GM19324 (cell line): Measurements from ENCODE around the gene CRACR2B.

Source experiments
- ATAC-seq: cut with Tn5 transposase; IDR thresholded peaks from one replicate; pipeline ENCODE4 v1.9.1; 2021; ENCODE audit warnings: mild to moderate bottlenecking, moderate library complexity; ENCODE audit not compliant: unreplicated experiment, low FRiP score

CRACR2B gene

DNA sequence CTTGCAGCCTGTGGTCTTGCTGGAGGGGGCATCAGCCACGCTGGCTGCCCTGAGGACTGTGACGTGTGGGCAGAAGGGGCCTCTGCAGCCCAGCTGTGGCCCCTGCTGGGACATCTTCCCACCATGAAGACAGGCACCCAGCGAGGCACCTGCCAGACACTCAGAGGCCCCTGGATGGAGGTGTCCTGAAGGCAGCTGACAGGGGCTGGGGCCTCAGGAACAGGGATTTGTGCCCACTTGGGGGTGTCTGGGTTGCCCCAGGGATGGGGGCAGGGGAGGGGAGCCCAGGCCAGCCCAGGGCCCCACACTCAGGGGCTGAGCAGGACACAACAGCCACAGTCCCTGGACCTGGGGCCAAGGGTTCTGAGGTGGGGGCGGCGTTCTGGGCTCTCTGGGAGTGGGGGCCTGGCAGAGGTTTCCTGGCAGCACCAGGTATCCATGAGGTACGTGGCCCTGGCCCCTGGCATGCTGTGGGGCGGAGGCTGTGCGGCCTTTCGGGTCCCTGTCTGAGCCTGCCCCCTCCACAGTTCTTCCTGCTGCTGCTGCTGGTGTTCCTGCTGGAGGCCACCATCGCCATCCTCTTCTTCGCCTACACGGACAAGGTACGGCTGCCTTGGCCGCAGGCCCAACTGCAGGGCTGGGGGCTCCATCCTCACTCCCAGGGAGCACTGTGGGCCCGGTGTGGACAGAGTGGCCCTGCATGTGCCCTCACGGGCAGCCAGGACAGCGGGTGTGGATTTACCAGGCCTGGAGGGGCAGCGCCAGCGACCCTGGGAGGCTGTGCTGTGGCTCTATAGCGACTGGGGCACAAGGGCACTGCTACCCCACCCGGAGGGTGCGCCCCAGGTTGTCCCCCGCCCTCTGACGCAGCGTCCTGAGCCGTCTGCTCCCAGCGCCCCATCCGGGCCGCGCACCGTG lies 36.5 kb downstream of the CRACR2B start:
- no peak for ATAC-seq

DNA sequence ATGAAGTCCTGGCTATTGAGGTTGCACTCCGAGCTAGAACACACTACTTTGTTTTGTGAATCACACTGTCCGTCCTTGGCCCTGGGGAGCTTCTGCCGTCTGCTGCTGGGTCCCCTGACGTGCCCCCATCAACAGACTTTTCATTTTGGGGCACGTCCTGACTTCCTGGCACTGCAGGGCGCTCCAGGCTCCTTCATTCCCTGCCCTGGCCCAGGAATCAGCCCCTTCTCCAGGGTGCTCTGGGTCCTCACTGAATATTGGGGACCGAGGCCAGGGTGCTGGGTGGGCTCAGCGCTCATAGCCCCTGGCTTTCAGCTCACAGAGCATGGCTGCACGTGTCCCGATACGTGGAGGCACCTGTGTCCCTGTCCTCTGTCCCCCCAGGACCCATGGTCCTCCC lies 37.2 kb downstream of the CRACR2B start:
- ATAC-seq = no peak

DNA sequence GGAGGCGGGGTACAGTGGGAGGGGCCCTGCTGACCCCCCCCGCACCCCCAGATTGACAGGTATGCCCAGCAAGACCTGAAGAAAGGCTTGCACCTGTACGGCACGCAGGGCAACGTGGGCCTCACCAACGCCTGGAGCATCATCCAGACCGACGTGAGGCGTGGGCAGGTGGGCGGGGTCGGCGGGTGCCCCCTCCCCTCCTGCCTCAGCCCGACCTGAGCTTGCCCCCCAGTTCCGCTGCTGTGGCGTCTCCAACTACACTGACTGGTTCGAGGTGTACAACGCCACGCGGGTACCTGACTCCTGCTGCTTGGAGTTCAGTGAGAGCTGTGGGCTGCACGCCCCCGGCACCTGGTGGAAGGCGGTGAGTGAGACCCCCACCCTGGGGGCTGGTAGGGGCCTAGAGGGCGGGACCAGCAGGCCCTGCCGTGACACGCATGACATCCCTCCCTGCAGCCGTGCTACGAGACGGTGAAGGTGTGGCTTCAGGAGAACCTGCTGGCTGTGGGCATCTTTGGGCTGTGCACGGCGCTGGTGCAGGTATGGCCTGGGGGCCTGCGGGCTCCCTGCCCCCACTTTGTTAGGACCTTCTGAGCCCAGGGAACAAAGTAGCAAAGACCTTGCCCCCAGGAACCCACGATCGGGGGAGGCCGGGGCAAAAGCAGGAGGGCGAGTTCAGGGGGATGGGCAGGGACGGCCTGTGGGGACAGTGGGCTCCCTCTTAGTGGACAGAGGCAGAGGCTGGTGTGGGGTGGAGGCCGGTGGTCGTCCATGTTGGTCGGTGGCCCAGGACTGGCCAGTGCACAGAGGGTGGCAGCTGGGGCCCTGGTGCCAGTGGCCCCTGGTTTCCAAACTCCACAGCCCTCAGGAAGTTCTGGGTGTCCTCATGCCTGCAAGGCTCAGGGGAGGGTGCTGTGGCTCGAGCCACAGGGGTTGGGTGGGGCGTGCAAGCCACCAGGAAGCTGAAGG lies 38.0 kb downstream of the CRACR2B start:
- ATAC-seq = no peak

DNA sequence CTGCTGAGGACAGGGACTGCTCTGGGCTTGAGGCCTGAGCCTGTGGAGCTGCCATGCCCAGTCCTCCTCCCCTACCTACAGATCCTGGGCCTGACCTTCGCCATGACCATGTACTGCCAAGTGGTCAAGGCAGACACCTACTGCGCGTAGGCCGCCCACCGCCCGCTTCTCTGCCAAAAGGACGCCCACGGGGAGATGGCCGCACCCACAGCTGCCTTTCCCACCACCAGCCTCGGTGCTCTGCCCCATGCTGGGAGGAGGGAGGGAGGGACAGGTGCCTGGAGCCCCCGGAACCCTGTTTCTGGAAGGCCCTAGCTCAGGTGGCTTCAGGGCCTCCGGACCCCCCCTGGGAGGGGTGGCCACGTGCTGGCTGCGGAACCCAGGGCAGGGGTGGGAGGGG lies 38.8 kb downstream of the CRACR2B start:
- no peak for ATAC-seq

DNA sequence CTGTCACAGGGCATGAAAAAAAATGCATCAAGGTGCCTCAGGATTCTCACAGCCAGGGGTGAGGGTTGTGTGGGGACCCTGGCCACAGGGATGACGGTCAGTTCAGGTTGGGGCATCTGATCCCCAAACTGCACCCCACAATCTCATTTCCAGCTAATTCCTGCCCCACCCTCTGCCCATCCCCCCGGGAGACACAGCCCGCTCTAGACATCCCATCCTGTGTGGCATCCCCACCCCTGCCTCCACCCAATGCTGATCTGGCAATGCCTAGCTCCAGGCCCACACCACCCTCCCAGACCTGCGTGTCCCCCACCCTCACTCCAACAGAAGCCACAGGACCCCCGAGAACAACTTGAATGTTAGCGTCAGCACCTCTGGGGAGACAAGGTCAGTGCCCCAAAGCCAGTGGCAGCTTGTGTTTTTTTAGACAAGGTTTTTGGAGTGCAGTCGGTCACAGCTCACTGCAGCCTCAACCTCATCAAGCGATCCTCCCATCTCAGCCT lies 40.2 kb downstream of the CRACR2B start:
- ATAC-seq = no peak

DNA sequence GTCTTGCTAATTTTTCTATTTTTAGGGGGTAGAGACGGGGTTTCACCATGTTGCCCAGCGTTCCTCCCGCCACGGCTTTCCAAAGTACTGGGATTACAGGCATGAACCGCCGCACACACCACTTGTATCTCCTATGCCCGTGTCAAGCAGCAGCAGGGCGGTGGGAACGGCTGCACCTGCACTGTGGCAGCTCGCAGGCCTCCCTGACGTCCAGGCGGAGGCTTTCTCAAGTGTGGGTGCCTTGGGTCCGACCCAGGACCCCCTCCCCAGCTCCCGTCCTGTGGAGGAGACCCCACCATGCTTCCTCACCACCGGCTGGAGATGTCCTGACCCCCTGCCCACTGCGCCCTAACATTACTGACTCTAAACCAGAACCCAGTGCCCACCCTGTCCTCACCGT lies 40.7 kb downstream of the CRACR2B start:
- no peak for ATAC-seq

DNA sequence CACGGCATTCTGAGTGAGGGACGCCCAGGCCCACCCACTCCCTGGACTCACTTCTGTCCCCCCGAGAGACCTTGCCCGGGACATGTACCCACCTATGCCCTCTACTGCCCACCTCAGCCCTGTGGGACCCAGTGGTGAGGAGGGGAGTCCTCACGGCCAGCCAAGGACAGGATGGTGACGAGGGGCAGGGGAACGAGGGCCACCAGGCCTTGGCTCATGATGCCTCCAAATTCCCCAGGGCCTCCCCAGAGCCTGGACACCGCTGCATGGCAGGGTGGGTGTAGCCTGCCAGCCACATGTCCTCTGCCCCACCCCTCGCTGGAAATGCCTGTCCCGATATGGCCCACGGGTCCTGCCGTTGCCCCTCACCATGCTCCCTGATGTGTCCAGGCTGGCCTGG lies 41.1 kb downstream of the CRACR2B start:
- no peak for ATAC-seq

DNA sequence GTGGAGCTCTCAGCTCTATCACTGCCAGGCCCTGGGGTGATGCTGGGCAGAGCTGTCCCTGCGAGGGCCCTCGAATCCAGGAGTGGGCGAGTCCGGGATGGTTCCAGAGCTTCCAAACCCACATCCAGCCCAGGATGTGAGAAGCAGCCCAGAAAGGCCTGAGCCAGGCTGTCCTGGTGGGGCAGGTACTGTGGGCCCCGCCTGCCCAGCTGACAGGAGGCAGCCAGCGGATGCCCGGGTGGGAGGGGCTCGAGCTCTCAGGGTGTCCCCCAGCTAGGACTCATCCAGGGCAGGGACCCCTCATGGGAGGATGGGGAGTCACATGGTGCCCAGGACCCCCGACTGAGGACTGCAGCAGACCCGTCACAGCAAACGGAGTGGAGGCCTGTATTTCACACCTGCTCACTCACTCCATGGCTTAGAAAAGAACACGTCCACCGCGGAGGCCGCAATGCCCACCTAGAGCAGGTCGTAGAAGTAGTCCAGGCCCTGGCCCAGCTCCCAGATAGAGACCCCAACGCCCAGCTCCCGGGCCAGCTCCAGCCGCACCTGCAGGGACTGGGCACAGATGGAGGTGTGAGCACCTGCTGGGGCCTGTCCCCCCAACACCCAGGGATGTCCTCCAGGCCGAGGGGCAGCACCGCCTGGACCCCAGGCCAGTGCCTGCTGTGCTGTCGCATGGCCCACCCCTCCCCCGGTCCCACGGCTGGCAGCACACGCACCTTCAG lies 41.8 kb downstream of the CRACR2B start:
- ATAC-seq = no peak

DNA sequence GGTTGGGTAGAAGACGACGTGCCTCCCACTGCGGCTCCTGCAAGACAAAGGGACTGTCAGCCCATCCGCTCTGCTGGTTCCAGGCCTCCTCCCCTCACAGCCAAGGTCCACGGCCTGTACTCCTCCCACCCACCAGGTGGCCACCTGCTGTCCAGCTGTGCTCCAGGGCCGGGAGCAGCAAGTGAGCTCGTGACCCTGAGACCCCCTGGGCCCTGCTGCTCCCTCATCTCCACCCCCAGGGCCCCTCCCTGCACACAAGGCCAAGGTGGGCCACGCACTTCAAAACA lies 42.4 kb downstream of the CRACR2B start:
- ATAC-seq = no peak

DNA sequence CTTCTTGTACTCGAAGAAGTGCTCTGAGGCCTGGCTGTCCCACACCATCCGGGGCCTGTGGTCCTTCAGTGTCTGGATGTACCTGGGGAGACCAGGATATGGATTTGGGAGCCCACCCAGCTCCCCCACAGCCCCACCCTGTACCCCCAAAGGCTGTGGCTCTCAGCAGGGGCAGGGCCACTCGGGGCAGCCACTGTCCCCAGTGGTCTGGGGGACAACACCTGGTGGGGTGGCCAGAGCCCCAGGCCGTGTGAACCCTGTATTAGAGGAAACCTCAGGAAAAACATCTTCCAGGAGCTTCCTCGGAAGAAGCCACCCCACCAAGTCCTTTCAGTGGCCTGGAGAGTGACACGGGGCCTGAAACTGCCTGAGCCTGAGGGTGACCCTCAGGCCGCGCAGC lies 42.7 kb downstream of the CRACR2B start:
- no peak for ATAC-seq

DNA sequence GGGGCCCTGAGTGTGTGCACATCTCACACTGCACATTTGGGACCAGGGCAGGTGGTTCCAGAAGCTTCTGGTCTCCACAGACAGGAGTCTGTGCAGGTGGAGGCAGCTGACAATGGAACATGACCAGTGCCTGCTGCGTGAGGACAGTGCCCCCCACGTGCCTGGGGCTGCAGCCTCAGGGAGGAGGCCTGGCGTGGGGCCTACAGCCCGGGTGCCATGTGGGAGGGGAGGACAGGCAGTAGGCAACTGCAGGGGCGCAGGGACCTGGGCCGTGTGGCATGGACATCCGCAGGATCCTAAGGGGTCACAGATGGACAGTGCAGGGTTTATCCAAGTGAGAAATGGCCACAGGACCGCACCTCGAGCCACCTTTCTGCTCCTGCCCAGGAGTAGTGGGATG lies 43.8 kb downstream of the CRACR2B start:
- ATAC-seq = no peak

DNA sequence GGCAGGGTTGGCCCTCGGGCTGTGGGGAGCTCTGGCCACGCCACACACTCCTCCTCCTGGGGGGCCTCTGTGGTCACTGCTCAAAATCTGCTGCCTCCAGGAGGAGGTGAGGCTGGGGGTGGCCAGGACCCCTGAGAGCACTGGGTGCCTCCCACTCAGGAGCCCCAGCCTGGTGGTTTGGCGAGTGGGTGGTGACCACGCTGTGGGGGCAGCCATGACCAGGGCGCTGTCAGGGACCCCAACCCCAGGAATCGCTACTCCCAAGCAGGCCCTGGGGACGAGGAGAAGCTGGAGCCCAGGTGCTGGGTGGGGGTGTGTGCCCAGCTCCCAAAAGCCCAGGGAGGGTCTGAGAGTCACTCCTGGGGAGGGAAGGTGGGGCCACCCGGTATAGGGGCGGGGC lies 45.1 kb downstream of the CRACR2B start:
- no peak for ATAC-seq

DNA sequence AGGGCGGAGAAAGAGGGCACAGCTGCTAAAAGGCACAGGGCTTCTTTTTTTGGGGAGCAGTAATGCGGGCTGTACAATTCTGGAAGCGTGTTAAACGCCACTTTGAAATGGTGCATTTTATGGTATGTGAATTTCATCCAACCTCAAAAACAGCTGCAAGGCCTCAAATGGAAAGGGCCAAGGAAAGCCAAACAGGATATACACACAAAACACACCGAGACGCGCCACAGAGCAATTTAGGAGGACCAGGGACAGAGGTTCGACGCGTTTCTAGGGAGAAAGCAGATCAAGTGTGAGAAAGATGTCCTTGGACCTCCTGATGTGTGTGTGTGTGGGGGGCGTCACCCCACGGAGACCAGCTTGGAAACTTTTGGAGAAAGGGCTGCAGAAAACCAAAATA lies 46.0 kb downstream of the CRACR2B start:
- no peak for ATAC-seq

DNA sequence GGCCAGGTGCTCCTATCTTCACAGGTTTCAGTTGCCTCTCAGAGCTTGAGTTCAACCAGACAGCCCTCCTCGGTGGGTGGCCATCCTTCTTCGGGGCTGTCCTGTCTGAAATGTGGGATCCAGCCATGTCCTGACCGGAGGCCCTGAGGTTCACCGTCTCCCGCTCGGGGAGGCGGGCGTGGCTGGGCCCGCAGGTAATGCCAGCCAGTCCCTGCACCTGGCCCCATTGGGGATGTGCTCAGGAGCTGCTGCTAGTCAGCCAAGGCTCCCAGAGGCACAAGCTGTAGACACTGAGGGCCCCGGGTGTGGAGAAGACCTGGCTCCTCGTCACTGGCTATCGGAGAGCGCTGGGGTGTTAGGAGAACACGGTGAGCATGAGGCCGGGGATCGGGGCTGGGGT lies 47.5 kb downstream of the CRACR2B start:
- no peak for ATAC-seq

DNA sequence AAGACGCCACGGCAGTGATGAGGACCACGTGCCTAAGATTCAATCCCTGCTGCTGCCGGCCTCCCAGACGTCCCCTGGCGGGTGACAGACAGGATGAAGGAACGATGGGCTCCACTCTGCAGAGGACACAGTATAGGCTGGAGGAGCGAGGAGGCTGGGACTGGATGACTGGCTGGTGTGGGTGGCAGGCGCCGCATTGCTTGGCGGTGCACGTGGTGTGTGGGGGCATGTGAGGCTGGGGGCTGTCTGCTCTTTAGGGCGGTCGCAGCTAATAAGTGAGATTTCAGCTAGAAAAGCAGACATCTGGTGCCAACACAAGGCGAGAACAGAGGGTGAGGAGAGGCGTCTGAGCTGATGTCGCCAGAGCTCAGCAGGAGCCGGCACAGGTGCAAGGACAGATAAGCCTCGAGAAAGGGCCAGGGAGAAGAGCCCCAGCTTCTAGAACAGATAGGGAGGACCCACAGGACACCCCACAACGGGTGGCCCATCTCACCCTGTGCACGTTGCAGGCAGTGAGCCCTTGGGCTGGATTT lies 48.1 kb downstream of the CRACR2B start:
- ATAC-seq = no peak

DNA sequence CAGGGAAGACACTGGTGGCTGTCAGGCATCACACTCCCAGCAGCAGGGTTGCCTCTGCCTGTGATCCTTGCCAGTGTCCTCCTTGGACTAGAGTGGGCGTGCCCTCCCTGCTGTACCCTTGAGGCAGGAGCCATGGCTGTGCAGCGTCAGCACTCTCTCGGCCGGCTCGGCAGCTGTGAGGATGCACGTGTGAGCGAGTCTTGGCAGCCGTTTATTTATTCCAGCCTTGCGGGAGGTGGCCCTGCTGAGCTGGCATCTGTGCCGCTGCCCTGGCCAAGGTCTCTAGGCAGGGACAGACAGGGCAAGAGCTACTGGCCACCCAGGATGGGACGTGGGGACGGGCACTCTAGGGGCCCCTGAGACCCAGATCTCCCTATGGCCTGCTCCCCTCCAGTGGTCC lies 48.8 kb downstream of the CRACR2B start:
- no peak for ATAC-seq

DNA sequence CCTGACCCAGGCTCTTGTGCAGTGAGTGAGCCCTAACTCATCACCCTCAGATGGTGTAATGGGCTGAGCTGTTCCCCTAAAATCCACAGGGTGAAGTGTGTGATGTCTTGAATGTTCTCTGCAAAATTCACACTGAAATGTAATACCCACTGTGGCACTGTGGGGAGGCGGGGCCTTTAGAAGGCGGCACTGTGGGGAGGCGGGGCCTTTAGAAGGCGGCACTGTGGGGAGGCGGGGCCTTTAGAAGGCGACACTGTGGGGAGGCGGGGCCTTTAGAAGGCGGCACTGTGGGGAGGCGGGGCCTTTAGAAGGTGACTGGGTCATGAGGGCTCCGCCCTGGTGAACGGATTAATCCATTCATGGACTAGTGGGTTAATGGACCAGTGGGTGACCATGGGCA lies 49.8 kb downstream of the CRACR2B start:
- ATAC-seq = no peak

DNA sequence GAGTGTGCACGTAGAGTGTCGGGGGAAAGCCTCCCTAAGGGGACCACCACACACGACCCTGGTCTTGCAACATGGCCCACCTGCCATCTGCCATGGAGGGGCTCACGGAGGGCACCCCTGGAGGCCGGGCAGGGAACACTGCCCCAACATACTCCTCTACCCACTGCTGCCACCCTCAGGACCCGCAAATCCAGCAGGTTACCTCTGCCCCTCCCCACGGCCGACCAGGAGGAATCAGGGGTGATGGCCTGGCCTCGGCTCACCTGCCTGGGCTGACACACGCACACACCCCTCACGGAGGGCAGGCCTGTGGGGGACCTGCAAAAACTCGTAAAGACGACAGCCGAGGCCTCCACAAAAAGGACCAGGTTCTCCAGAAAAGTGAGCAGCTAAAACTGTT lies 52.7 kb downstream of the CRACR2B start:
- ATAC-seq = no peak
